GM12878 (cell line): ENCODE measurements around the gene B9D2.

ENCODE experiments used
- ATF3 ChIP-seq: IDR thresholded peaks from 2 replicates; pipeline ENCODE4 v1.6.1; 2011; ENCODE audit warnings: low read depth, mild to moderate bottlenecking, low read length, moderate library complexity, borderline replicate concordance; ENCODE audit errors: extremely low read depth
- BCLAF1 ChIP-seq: fragments of 450-650 bp; IDR thresholded peaks from 2 replicates; pipeline ENCODE4 v1.6.1; 2017; ENCODE audit warnings: antibody characterized with exemption, mild to moderate bottlenecking, moderate library complexity
- EZH2 ChIP-seq: IDR thresholded peaks from 2 replicates; pipeline ENCODE4 v1.6.1; 2012; ENCODE audit warnings: low read depth, mild to moderate bottlenecking, control low read depth, inconsistent platforms, low read length, borderline replicate concordance; ENCODE audit not compliant: control insufficient read depth
- GABPA ChIP-seq: IDR thresholded peaks from 2 replicates; pipeline ENCODE4 v1.6.1; 2014; ENCODE audit warnings: antibody characterized with exemption, low read depth, mild to moderate bottlenecking, inconsistent platforms
- MTA3 ChIP-seq: IDR thresholded peaks from 2 replicates; pipeline ENCODE4 v1.6.1; 2012; ENCODE audit warnings: low read length, inconsistent platforms, borderline replicate concordance
- RFX5 ChIP-seq: IDR thresholded peaks from 2 replicates; pipeline ENCODE4 v1.6.1; 2011; ENCODE audit warnings: low read depth, low read length, improper control_type of control experiment
- TF ChIP-seq, protein P1 (sequence below), 3 experiments: IDR thresholded peaks in 2 of 3; conservative IDR thresholded peaks in 1 of 3; 2 replicates each; pipeline ENCODE4 v1.5.1; 2011; ENCODE audit warnings: low read depth in 3 of 3, low read length in 3 of 3, mild to moderate bottlenecking in 3 of 3, control low read depth in 2 of 3, moderate library complexity in 2 of 3, inconsistent platforms in 1 of 3, mixed read lengths in 1 of 3; ENCODE audit not compliant: control insufficient read depth in 2 of 3, insufficient read depth in 1 of 3; ENCODE audit errors: extremely low read depth in 1 of 3

- TF ChIP-seq MTA3 = no peak
- TF ChIP-seq, protein P1, sequence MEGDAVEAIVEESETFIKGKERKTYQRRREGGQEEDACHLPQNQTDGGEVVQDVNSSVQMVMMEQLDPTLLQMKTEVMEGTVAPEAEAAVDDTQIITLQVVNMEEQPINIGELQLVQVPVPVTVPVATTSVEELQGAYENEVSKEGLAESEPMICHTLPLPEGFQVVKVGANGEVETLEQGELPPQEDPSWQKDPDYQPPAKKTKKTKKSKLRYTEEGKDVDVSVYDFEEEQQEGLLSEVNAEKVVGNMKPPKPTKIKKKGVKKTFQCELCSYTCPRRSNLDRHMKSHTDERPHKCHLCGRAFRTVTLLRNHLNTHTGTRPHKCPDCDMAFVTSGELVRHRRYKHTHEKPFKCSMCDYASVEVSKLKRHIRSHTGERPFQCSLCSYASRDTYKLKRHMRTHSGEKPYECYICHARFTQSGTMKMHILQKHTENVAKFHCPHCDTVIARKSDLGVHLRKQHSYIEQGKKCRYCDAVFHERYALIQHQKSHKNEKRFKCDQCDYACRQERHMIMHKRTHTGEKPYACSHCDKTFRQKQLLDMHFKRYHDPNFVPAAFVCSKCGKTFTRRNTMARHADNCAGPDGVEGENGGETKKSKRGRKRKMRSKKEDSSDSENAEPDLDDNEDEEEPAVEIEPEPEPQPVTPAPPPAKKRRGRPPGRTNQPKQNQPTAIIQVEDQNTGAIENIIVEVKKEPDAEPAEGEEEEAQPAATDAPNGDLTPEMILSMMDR (IDR thresholded peaks at IDR 0.05 in 2 of 3, conservative IDR thresholded peaks at IDR 0.05 in 1 of 3; ENCODE audit: control insufficient read depth in 2 of 3, extremely low read depth in 1 of 3, insufficient read depth in 1 of 3, low read depth in 3 of 3, low read length in 3 of 3) = no peak
- no peak for TF ChIP-seq RFX5
- TF ChIP-seq GABPA = no peak
- TF ChIP-seq ATF3 = no peak
- TF ChIP-seq EZH2 = no peak
- no peak for TF ChIP-seq BCLAF1
Observed at GRCh38 chr19:41323430-41324125, 40.4 kb downstream of the B9D2 start.
